ENCODE measurements around the gene CTNS. TPM values are rescaled to one million over a fixed set of nuclear protein-coding genes. Genes with fewer than 3 reads are reported as not detected.

The CTNS gene
- polyA plus RNA-seq, 4 donors: 5.4 to 19.7 (median 7.0) TPM

DNA sequence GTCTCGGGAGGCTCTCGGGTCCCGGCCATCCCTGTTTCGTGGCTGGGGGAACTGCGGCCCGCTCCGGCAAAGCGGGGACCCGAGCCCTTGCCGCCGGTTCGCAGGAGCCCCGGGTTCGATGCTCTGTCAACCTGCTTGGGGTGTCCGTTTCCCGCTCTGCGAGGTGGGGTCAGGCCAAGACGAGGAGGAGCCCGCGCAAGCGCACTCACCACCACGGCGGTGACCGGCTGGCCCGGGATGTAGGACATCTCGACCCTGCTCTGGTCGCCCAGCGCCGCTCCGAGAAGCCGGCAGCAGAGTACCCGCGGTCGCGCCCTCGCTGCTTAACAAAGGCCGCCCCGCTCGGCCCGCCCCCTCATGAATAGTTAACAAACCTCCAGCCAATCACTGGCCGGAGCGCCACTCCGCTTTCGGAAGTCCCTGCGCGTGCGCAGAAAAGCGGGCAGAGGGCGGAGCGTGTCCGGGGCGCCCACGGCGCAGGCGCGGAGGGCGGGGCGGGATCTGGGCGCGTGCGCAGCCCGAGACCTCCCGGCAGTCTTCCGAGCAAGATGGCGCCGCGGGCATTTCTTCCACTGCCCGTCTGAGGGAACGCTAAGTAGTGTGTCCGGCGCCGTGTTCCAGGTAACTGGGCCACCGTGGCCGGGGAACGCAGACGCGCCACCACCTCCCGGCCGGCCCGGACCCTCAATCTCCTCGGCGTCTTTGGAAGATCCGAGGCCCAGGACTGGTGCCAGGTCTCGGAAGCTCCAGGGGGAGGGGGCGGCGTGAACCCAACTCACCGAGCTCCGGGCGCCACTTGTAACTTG lies 31.9 kb downstream of the CTNS start, which contains the start of the genes EMC6 and TAX1BP3:
Gene EMC6, plus strand, starts transcription at position 534 of the 806 bp plus-strand sequence. CDS start 335 bp downstream, outside the sequence.
Gene TAX1BP3, minus strand, starts transcription at position 300 of the 806 bp plus-strand sequence. Its CDS starts 52 bp downstream, at position 248.
- Histone ChIP-seq H3K27ac (ENCODE audit: low read depth in 1 of 3, low read length in 2 of 3) (peak within 1 kb of the TSS; percentile 93 to 100 (median 99)), H3K4me1 (ENCODE audit: control insufficient read depth in 3 of 3, insufficient read depth in 2 of 3, low read depth in 1 of 3, low read length in 2 of 3) (peaks cover 0 to 14% (median 5%) of the 10 kb centered on the region in 3 donors), H3K36me3 (ENCODE audit: control insufficient read depth in 3 of 3, insufficient read depth in 2 of 3, low read depth in 1 of 3, low read length in 3 of 3) (peaks cover 3 to 43% (median 9%) of the 10 kb centered on the region in 3 donors), H3K4me3 (ENCODE audit: low read depth in 1 of 3, low read length in 3 of 3) (peak within 1 kb of the TSS; percentile 81 to 99 (median 95)), H3K27me3 (ENCODE audit: control insufficient read depth in 3 of 3, insufficient read depth in 3 of 3, low read length in 3 of 3) (no peaks in the 10 kb centered on the region), H3K9me3 (ENCODE audit: control insufficient read depth in 2 of 2, insufficient read depth in 1 of 2, low read depth in 1 of 2, low read length in 1 of 2) (no peaks in the 10 kb centered on the region)
- peak; percentile 99 for DNase-seq
- FAIRE-seq: no peak
- WGBS, 3 donors: 0 to 1% (median 0%) methylated on average over 48 to 89 of the region's 89 CpGs

DNA sequence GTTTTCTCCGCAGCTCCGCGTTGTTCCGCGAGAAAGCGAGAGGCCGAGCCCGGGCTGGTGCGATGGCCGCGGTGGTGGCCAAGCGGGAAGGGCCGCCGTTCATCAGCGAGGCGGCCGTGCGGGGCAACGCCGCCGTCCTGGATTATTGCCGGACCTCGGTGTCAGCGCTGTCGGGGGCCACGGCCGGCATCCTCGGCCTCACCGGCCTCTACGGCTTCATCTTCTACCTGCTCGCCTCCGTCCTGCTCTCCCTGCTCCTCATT lies 32.5 kb downstream of the CTNS start:
- Histone ChIP-seq H3K4me1 (ENCODE audit: control insufficient read depth in 3 of 3, insufficient read depth in 2 of 3, low read depth in 1 of 3, low read length in 2 of 3) (peaks cover 0 to 14% (median 5%) of the 10 kb centered on the region in 3 donors), H3K9me3 (ENCODE audit: control insufficient read depth in 2 of 2, insufficient read depth in 1 of 2, low read depth in 1 of 2, low read length in 1 of 2) (no peaks in the 10 kb centered on the region), H3K4me3 (ENCODE audit: low read depth in 1 of 3, low read length in 3 of 3) (peak overlapping the region; percentile 66 to 95 (median 82)), H3K27me3 (ENCODE audit: control insufficient read depth in 3 of 3, insufficient read depth in 3 of 3, low read length in 3 of 3) (no peaks in the 10 kb centered on the region), H3K36me3 (ENCODE audit: control insufficient read depth in 3 of 3, insufficient read depth in 2 of 3, low read depth in 1 of 3, low read length in 3 of 3) (peaks cover 3 to 37% (median 6%) of the 10 kb centered on the region in 3 donors), H3K27ac (ENCODE audit: low read depth in 1 of 3, low read length in 2 of 3) (peak overlapping the region in 2 of 3 donors; percentile 74 to 91)
- FAIRE-seq: no peak
- 0 to 1% (median 1%) methylated on average over 32 of the region's 32 CpGs for WGBS, 3 donors
- DNase-seq: no peak

DNA sequence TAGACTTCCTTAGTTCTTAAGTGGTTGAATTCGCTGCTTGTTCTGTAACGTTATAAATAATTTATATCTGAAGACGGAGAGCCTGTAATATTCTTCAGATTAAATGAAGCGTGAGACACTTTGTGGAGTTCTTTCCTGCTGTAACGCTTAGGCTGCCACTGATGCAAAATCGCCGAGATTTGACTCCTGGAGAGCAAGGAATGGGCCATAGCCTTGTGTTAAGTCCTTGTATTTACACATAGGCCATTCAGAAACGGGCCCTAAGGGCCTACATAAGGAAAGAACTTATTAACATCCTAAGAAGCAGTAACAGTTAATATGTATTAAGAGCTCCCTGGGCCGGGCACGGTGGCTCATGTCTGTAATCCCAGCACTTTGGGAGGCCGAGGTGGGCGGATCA lies 33.0 kb downstream of the CTNS start:
- Histone ChIP-seq H3K4me3 (ENCODE audit: low read depth in 1 of 3, low read length in 3 of 3) (peak overlapping the region; percentile 66 to 95 (median 82)), H3K36me3 (ENCODE audit: control insufficient read depth in 3 of 3, insufficient read depth in 2 of 3, low read depth in 1 of 3, low read length in 3 of 3) (peaks cover 3 to 32% (median 3%) of the 10 kb centered on the region in 3 donors), H3K9me3 (ENCODE audit: control insufficient read depth in 2 of 2, insufficient read depth in 1 of 2, low read depth in 1 of 2, low read length in 1 of 2) (no peaks in the 10 kb centered on the region), H3K27ac (ENCODE audit: low read depth in 1 of 3, low read length in 2 of 3) (no peak overlapping the region), H3K4me1 (ENCODE audit: control insufficient read depth in 3 of 3, insufficient read depth in 2 of 3, low read depth in 1 of 3, low read length in 2 of 3) (peaks cover 0 to 14% (median 5%) of the 10 kb centered on the region in 3 donors), H3K27me3 (ENCODE audit: control insufficient read depth in 3 of 3, insufficient read depth in 3 of 3, low read length in 3 of 3) (no peaks in the 10 kb centered on the region)
- DNase-seq (no peak), FAIRE-seq (no peak)
- 25 to 44% (median 32%) methylated on average over 12 of the region's 12 CpGs for WGBS, 3 donors

DNA sequence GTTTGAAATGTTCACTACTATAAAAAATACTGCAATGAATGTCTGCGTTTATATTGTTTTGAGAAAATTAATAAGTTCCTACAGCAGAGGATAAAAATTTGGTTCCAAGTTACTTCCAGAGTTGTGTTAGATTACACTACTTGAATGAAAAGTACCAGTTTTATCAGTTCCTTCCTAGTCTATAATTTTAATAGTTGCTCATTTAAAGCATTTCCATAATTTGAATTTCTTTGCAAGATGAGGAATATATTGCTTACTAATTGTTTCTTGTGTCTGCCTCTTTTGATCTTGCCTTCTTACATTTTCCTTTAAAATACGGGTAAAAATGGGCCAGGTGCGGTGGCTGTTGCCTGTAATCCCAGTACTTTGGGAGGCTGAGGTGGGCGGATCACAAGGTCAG lies 36.0 kb downstream of the CTNS start:
- Histone ChIP-seq H3K27me3 (ENCODE audit: control insufficient read depth in 3 of 3, insufficient read depth in 3 of 3, low read length in 3 of 3) (no peaks in the 10 kb centered on the region), H3K27ac (ENCODE audit: low read depth in 1 of 3, low read length in 2 of 3) (no peak overlapping the region), H3K4me3 (ENCODE audit: low read depth in 1 of 3, low read length in 3 of 3) (no peak overlapping the region), H3K36me3 (ENCODE audit: control insufficient read depth in 3 of 3, insufficient read depth in 2 of 3, low read depth in 1 of 3, low read length in 3 of 3) (peaks cover 0 to 10% (median 0%) of the 10 kb centered on the region in 3 donors), H3K9me3 (ENCODE audit: control insufficient read depth in 2 of 2, insufficient read depth in 1 of 2, low read depth in 1 of 2, low read length in 1 of 2) (no peaks in the 10 kb centered on the region), H3K4me1 (ENCODE audit: control insufficient read depth in 3 of 3, insufficient read depth in 2 of 3, low read depth in 1 of 3, low read length in 2 of 3) (peaks cover 0 to 9% (median 3%) of the 10 kb centered on the region in 3 donors)
- FAIRE-seq: no peak
- no peak for DNase-seq
- WGBS, 3 donors: 92 to 95% (median 93%) methylated on average over 4 of the region's 4 CpGs

- Histone ChIP-seq H3K4me1 (ENCODE audit: control insufficient read depth in 3 of 3, insufficient read depth in 2 of 3, low read depth in 1 of 3, low read length in 2 of 3) (no peaks in the 10 kb centered on the region), H3K27ac (ENCODE audit: low read depth in 1 of 3, low read length in 2 of 3) (no peak overlapping the region), H3K4me3 (ENCODE audit: low read depth in 1 of 3, low read length in 3 of 3) (no peak overlapping the region), H3K27me3 (ENCODE audit: control insufficient read depth in 3 of 3, insufficient read depth in 3 of 3, low read length in 3 of 3) (no peaks in the 10 kb centered on the region), H3K9me3 (ENCODE audit: control insufficient read depth in 2 of 2, insufficient read depth in 1 of 2, low read depth in 1 of 2, low read length in 1 of 2) (no peaks in the 10 kb centered on the region), H3K36me3 (ENCODE audit: control insufficient read depth in 3 of 3, insufficient read depth in 2 of 3, low read depth in 1 of 3, low read length in 3 of 3) (peaks cover 0 to 10% (median 0%) of the 10 kb centered on the region in 3 donors)
- 82 to 88% (median 82%) methylated on average over 11 of the region's 11 CpGs for WGBS, 3 donors
- DNase-seq: no peak
- no peak for FAIRE-seq
Measured at GRCh38 chr17:3675886-3676285, 39.3 kb downstream of the CTNS start.

DNA sequence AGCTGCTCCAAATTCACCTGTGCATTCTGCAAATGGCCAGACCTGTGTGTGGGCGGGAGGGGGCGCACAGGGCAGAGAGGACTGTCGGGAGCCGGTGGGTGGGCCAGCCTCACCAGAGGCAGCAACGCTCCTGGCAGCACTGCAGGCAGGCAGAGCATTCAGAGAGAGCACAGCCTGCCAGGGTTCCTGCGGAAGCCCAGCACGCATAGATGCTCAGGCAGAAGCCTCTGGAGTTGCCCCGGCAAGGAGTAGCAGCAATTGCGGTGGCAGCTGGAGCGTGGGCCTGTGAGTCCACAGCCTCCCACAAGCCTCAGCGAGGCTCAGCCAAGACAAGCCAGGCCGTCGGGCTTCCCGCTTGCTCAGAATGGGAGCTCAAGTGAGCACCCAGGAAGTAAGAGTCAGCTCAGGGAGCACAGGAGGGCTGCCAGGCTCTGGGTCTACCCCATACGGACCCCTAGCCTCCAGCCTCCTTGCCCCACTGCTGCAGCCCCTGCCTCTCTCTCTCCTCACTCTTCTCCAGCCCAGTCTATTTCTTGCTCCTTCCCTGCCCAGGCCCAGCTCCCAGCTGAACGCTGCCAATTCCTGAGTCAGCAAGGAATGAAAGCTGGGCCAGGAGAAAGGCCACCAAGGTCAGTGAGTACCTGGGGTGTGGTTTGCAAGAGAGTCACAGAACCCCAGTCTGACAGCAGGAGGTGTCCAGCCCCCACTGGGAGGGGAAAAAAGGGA lies 41.7 kb downstream of the CTNS start:
- Histone ChIP-seq H3K4me1 (ENCODE audit: control insufficient read depth in 3 of 3, insufficient read depth in 2 of 3, low read depth in 1 of 3, low read length in 2 of 3) (no peaks in the 10 kb centered on the region), H3K9me3 (ENCODE audit: control insufficient read depth in 2 of 2, insufficient read depth in 1 of 2, low read depth in 1 of 2, low read length in 1 of 2) (no peaks in the 10 kb centered on the region), H3K36me3 (ENCODE audit: control insufficient read depth in 3 of 3, insufficient read depth in 2 of 3, low read depth in 1 of 3, low read length in 3 of 3) (no peaks in the 10 kb centered on the region), H3K27ac (ENCODE audit: low read depth in 1 of 3, low read length in 2 of 3) (no peak overlapping the region), H3K27me3 (ENCODE audit: control insufficient read depth in 3 of 3, insufficient read depth in 3 of 3, low read length in 3 of 3) (peaks cover 0 to 2% (median 0%) of the 10 kb centered on the region in 3 donors), H3K4me3 (ENCODE audit: low read depth in 1 of 3, low read length in 3 of 3) (no peak overlapping the region)
- 65 to 79% (median 71%) methylated on average over 16 of the region's 16 CpGs for WGBS, 3 donors
- DNase-seq (peak in 1 of 2 donors; percentile 60), FAIRE-seq (no peak)

GRCh38 chr17:3678821-3679530 lies 42.4 kb downstream of the CTNS start:
- H3K36me3 ChIP-seq (ENCODE audit: control insufficient read depth in 3 of 3, insufficient read depth in 2 of 3, low read depth in 1 of 3, low read length in 3 of 3): no peaks in the 10 kb centered on the region
- DNase-seq: no peak
- FAIRE-seq: no peak
- H3K9me3 ChIP-seq (ENCODE audit: control insufficient read depth in 2 of 2, insufficient read depth in 1 of 2, low read depth in 1 of 2, low read length in 1 of 2): no peaks in the 10 kb centered on the region
- H3K27ac ChIP-seq (ENCODE audit: low read depth in 1 of 3, low read length in 2 of 3): no peak overlapping the region
- no peak overlapping the region for H3K4me3 ChIP-seq (ENCODE audit: low read depth in 1 of 3, low read length in 3 of 3)
- peaks cover 0 to 4% (median 2%) of the 10 kb centered on the region in 3 donors for H3K27me3 ChIP-seq (ENCODE audit: control insufficient read depth in 3 of 3, insufficient read depth in 3 of 3, low read length in 3 of 3)
- 85 to 89% (median 88%) methylated on average over 26 to 27 of the region's 27 CpGs for WGBS, 3 donors
- no peaks in the 10 kb centered on the region for H3K4me1 ChIP-seq (ENCODE audit: control insufficient read depth in 3 of 3, insufficient read depth in 2 of 3, low read depth in 1 of 3, low read length in 2 of 3)

DNA sequence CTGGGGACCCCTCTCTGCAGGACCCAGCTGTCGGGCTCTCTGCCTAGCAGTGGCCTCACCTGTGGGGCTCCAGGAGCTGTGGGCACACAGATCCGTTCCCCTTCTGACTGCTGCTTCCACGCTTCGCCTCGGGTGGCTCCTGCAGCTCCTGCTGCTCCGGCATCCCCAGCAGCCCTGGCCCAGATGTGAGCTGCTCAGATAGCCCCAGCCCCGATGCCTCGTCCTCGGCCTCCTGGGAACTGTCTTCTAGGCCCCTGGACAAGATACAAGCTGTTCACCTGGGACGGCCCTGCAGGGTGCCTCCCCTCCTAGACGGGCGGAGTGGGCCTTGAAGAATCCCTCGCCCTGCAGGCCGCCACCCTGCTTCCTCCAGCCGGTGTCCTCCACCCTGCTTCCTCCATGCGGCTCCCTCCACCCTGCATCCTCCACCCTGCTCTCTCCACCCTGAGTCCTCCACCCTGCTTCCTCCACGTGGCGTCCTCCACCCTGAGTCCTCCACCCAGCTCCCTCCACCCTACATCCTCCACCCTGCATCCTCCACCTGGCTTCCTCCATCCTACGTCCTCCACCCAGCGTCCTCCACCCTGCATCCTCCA lies 43.1 kb downstream of the CTNS start:
- Histone ChIP-seq H3K36me3 (ENCODE audit: control insufficient read depth in 3 of 3, insufficient read depth in 2 of 3, low read depth in 1 of 3, low read length in 3 of 3) (no peaks in the 10 kb centered on the region), H3K4me3 (ENCODE audit: low read depth in 1 of 3, low read length in 3 of 3) (no peak overlapping the region), H3K27me3 (ENCODE audit: control insufficient read depth in 3 of 3, insufficient read depth in 3 of 3, low read length in 3 of 3) (peaks cover 0 to 11% (median 2%) of the 10 kb centered on the region in 3 donors), H3K4me1 (ENCODE audit: control insufficient read depth in 3 of 3, insufficient read depth in 2 of 3, low read depth in 1 of 3, low read length in 2 of 3) (no peaks in the 10 kb centered on the region), H3K27ac (ENCODE audit: low read depth in 1 of 3, low read length in 2 of 3) (no peak overlapping the region), H3K9me3 (ENCODE audit: control insufficient read depth in 2 of 2, insufficient read depth in 1 of 2, low read depth in 1 of 2, low read length in 1 of 2) (no peaks in the 10 kb centered on the region)
- DNase-seq (no peak), FAIRE-seq (no peak)
- WGBS, 3 donors: 39 to 54% (median 40%) methylated on average over 12 to 20 of the region's 20 CpGs
